GM18499 (cell line): ENCODE data around the gene SLAMF1.
"Not testable (repeated sequence)": the region's sequence is repeated elsewhere in the genome, so short reads cannot be mapped to it uniquely, and the experiment has no call there.

Experiments
- ATAC-seq: cut with Tn5 transposase; IDR thresholded peaks from one replicate; pipeline ENCODE4 v1.9.1; 2021; ENCODE audit warnings: moderate number of reproducible peaks; ENCODE audit not compliant: insufficient read depth, unreplicated experiment

Gene SLAMF1

GRCh38 chr1:160570840-160571239, 76.0 kb downstream of the SLAMF1 start:
- no peak for ATAC-seq

- ATAC-seq: no peak
Measured at GRCh38 chr1:160569806-160570205, 77.0 kb downstream of the SLAMF1 start.

DNA sequence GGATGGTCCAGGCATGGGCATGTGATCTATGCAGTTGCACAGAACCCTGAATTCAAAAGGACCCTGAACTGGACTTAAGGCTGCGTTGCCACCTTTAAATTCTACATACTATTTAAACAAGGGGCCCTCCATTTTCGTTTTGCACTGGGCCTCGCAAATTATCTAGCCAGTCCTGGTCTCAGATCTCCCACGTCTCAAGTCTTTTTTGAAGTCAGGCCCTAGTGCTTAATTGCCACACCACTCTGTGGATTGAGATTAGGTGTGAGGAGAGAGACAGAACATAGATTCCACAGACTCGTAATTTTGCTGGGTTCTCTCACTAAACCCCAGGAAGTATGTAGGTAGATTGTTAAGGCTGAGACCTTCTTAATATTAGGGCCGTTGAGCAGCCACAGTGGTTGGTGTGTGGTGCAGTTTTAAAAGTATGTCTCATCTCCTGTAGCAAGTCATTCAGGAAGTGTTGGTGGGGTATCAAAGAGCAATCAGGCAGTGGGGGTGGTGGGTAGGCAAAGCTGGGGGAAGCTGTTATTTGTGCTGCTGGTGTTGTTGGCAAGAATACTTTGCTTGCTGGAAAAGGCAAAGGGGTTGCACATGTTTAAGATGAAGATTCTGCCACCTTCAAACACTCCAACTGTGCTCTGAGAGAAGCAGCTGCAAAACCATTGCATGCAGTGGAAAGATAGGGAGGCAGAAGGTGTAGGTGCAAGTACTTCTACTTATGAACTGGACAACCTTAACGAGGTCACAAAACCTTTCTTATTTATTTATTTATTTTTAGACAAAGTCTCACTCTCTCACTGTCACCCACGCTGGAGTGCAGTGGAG, 78.8 kb downstream of the SLAMF1 start:
- no peak for ATAC-seq

GRCh38 chr1:160567341-160567740, 79.5 kb downstream of the SLAMF1 start:
- no peak for ATAC-seq

DNA sequence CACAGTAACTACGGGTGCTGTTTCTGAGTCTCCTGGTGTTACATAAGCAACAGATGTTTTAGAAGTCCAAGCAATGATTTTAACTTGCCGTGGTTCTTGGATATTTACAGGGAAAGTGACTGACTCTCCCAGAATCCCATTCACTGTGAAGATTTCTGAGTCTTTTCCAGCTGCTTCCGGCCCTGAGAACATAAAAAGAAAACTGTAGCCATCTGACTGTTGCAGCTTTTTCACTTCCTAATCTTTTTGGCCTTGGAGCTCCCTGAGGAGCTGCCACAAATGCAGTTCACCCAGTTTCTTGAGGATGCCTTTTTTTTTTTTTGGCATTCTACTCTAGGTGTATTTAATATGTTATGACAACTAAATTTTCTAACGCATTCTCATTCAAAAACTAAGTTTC, 81.3 kb downstream of the SLAMF1 start:
- no peak for ATAC-seq

GRCh38 chr1:160563230-160563629, 83.6 kb downstream of the SLAMF1 start:
- ATAC-seq: not testable (repeated sequence)

DNA sequence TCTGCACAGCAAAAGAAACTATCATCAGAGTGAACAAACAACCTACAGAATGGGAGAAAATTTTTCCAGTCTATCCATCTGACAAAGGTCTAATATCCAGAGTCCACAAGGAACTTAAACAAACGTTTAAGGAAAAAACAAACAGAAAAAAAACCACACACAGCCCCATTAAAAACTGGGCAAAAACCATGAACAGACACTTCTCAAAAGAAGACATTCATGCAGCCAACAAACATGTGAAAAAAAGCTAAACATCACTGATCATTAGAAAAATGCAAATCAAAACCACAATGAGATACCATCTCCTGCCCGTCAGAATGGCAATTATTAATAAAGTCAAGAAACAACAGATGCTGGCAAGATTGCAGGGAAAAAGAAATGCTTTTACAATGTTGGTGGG, 84.1 kb downstream of the SLAMF1 start:
- not testable (repeated sequence) for ATAC-seq

- ATAC-seq: no peak
Measured at GRCh38 chr1:160560806-160561205, 86.0 kb downstream of the SLAMF1 start.

DNA sequence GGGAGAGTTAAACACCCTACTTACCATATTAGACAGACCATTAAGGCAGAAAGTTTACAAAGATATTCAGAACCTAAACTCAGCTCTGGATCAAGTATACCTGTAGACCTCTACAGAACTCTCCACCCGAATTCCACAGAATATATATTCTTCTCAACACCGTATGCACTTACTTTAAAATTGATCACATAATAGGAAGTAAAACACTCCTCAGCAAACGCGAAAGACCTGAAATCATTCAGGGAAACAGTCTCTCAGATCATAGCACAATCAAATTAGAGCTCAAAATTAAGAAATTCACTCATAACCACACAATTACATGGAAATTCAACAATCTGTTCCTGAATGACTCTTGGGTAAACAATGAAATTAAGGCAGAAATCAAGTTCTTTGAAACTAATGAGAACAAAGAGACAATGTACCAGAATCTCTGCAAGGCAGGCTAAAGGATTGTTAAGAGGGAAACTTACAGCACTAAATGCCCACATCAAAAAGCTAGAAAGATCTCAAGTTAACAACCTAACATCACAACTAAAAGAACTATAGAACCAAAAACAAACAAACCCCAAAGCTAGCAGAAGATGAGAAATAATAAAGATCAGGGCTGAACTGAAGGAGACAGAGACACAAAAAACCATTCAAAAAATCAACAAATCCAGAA, 86.7 kb downstream of the SLAMF1 start:
- ATAC-seq: no peak

DNA sequence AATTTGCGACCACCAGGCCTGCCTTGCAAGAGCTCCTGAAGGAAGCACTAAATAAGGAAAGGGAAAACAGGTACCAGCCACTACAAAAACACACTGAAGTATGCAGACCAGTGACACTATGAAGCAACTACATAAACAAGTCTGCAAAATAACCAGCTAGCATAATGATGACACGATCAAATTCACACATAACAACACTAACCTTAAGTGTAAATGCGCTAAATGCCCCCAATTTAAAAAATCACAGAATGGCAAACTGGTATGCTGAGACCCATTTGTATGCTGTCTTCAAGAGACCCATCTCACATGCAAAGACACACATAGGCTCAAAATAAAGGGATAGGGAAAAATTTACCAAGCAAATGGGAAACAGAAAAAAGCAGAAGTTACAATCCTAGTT, 87.4 kb downstream of the SLAMF1 start:
- ATAC-seq: not testable (repeated sequence)

DNA sequence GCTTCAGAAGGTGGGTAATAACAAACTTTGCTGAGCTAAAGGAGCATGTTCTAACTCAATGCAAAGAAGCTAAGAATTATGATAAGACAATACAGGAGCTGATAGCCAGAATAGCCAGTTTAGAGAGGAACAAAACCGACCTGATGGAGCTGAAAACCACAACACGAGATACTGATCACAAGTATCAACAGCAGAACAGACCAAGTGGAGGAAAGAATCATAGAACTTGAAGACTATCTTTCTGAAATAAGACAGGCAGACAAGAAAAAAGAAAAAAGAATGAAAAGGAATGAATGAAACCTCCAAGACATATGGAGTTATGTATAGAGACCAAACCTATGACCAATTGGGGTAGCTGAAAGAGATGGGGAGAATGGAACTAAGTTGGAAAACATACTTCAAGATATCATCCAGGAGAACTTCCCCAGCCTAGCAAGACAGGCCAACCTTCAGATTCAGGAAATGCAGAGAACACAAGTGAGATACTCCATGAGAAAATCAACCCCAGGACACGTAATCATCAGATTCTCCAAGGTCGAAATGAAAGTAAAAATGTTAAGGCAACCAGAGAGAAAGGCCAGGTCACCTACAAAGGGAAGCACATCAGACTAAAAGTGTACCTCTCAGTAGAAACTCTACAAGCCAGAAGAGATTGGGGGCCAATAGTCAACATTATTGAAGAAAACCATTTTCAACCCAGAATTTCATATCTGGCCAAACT, 88.0 kb downstream of the SLAMF1 start:
- ATAC-seq: no peak
